ENCODE measurements around the gene ILK.

ILK gene

GRCh38 chr11:6620636-6621035, 17.1 kb downstream of the ILK start:
- Histone ChIP-seq H3K27ac (no peak overlapping the region), H3K79me2 (no peaks in the 10 kb centered on the region), H3K27me3 (ENCODE audit: control insufficient read depth, insufficient read depth, low read length) (no peaks in the 10 kb centered on the region), H2AFZ (no peak overlapping the region), H3K4me2 (ENCODE audit: low read length) (no peak overlapping the region), H3K36me3 (ENCODE audit: control insufficient read depth, insufficient read depth, low read length) (no peaks in the 10 kb centered on the region), H3K4me1 (peaks cover 2% of the 10 kb centered on the region), H3K9ac (no peak overlapping the region), H3K9me3 (ENCODE audit: control insufficient read depth, low read length) (no peaks in the 10 kb centered on the region), H3K4me3 (ENCODE audit: low read depth, low read length) (no peak overlapping the region)
- TF ChIP-seq CTCF (IDR thresholded peaks at IDR 0.05): no peak

GRCh38 chr11:6621711-6622211, 18.2 kb downstream of the ILK start:
- Histone ChIP-seq H3K4me3 (ENCODE audit: low read depth, low read length) (no peak overlapping the region), H3K36me3 (ENCODE audit: control insufficient read depth, insufficient read depth, low read length) (no peaks in the 10 kb centered on the region), H3K4me2 (ENCODE audit: low read length) (no peak overlapping the region), H3K79me2 (no peaks in the 10 kb centered on the region), H2AFZ (no peak overlapping the region), H3K27me3 (ENCODE audit: control insufficient read depth, insufficient read depth, low read length) (no peaks in the 10 kb centered on the region), H3K9me3 (ENCODE audit: control insufficient read depth, low read length) (no peaks in the 10 kb centered on the region), H3K27ac (no peak overlapping the region), H3K4me1 (peaks cover 2% of the 10 kb centered on the region), H3K9ac (no peak overlapping the region)
- no peak for TF ChIP-seq CTCF (IDR thresholded peaks at IDR 0.05)

GRCh38 chr11:6622261-6623171, 18.9 kb downstream of the ILK start:
- Histone ChIP-seq H3K27ac (no peak overlapping the region), H2AFZ (no peak overlapping the region), H3K4me1 (peaks cover 2% of the 10 kb centered on the region), H3K9me3 (ENCODE audit: control insufficient read depth, low read length) (no peaks in the 10 kb centered on the region), H3K4me3 (ENCODE audit: low read depth, low read length) (no peak overlapping the region), H3K9ac (no peak overlapping the region), H3K79me2 (no peaks in the 10 kb centered on the region), H3K36me3 (ENCODE audit: control insufficient read depth, insufficient read depth, low read length) (no peaks in the 10 kb centered on the region), H3K27me3 (ENCODE audit: control insufficient read depth, insufficient read depth, low read length) (no peaks in the 10 kb centered on the region), H3K4me2 (ENCODE audit: low read length) (no peak overlapping the region)
- no peak for TF ChIP-seq CTCF (IDR thresholded peaks at IDR 0.05)

- TF ChIP-seq CTCF (IDR thresholded peaks at IDR 0.05): no peak
- H3K4me3 ChIP-seq (ENCODE audit: low read depth, low read length): no peak overlapping the region
- no peak overlapping the region for H3K9ac ChIP-seq
- no peak overlapping the region for H3K4me2 ChIP-seq (ENCODE audit: low read length)
- no peaks in the 10 kb centered on the region for H3K36me3 ChIP-seq (ENCODE audit: control insufficient read depth, insufficient read depth, low read length)
- no peaks in the 10 kb centered on the region for H3K4me1 ChIP-seq
- H2AFZ ChIP-seq: no peak overlapping the region
- H3K27me3 ChIP-seq (ENCODE audit: control insufficient read depth, insufficient read depth, low read length): no peaks in the 10 kb centered on the region
- no peaks in the 10 kb centered on the region for H3K9me3 ChIP-seq (ENCODE audit: control insufficient read depth, low read length)
- H3K27ac ChIP-seq: no peak overlapping the region
- H3K79me2 ChIP-seq: no peaks in the 10 kb centered on the region
Observed at GRCh38 chr11:6623391-6624363, 20.1 kb downstream of the ILK start.
